Activated naive CD8-positive, alpha-beta T cell treated with anti-CD3 and anti-CD28 coated beads for 36 hours (primary cell): ENCODE results near the gene TTC28. TPM values are rescaled to one million over a fixed set of nuclear protein-coding genes. Genes with fewer than 3 reads are reported as not detected.

Source experiments
- DNase-seq: peaks from one replicate; pipeline ENCODE4 v3.0.0; 2021
- H3K27ac Mint-ChIP-seq: one replicate; pipeline ENCODE4 v1.8.0; 2022; ENCODE audit warnings: mild to moderate bottlenecking, moderate library complexity, mixed read lengths
- H3K27me3 Mint-ChIP-seq: one replicate; pipeline ENCODE4 v1.8.0; 2022; ENCODE audit warnings: mild to moderate bottlenecking, mixed read lengths
- H3K36me3 Mint-ChIP-seq: one replicate; pipeline ENCODE4 v1.8.0; 2021; ENCODE audit warnings: mild to moderate bottlenecking, mixed read lengths
- H3K4me1 Mint-ChIP-seq: one replicate; pipeline ENCODE4 v1.8.0; 2021; ENCODE audit warnings: mixed read lengths
- H3K4me3 Mint-ChIP-seq: one replicate; pipeline ENCODE4 v1.8.0; 2022; ENCODE audit warnings: mild to moderate bottlenecking, moderate library complexity, mixed read lengths
- H3K9me3 Mint-ChIP-seq: one replicate; pipeline ENCODE4 v1.8.0; 2022; ENCODE audit warnings: mixed read lengths
- total RNA-seq, 2 experiments: library from RNA; stranded (reverse); gene quantifications; one replicate each; pipeline ENCODE4 v1.2.3, GENCODE V29; 2021

Gene TTC28
- total RNA-seq, 2 experiments from 2014 or later = 1.0 to 1.9 TPM

GRCh38 chr22:27971926-27972325 is 707.7 kb downstream of the TTC28 start:
- no peak for DNase-seq
- peaks cover 3% of the 10 kb centered on the region for H3K4me1 Mint-ChIP-seq
- H3K9me3 Mint-ChIP-seq = peaks cover 2% of the 10 kb centered on the region
- H3K4me3 Mint-ChIP-seq = no peak overlapping the region
- H3K27me3 Mint-ChIP-seq = no peaks in the 10 kb centered on the region
- H3K27ac Mint-ChIP-seq = no peak overlapping the region
- peaks cover 12% of the 10 kb centered on the region for H3K36me3 Mint-ChIP-seq

- Mint-ChIP-seq H3K4me3 (no peak overlapping the region), H3K4me1 (peaks cover 3% of the 10 kb centered on the region), H3K36me3 (peaks cover 12% of the 10 kb centered on the region), H3K27ac (no peak overlapping the region), H3K27me3 (no peaks in the 10 kb centered on the region), H3K9me3 (peaks cover 2% of the 10 kb centered on the region)
- DNase-seq = no peak
Measured at GRCh38 chr22:27970596-27971220, 708.9 kb downstream of the TTC28 start.

GRCh38 chr22:27966168-27967064 is 713.2 kb downstream of the TTC28 start:
- peaks cover 3% of the 10 kb centered on the region for H3K4me1 Mint-ChIP-seq
- H3K9me3 Mint-ChIP-seq = peaks cover 2% of the 10 kb centered on the region
- H3K27ac Mint-ChIP-seq = no peak overlapping the region
- H3K27me3 Mint-ChIP-seq = no peaks in the 10 kb centered on the region
- H3K4me3 Mint-ChIP-seq = no peak overlapping the region
- DNase-seq = no peak
- H3K36me3 Mint-ChIP-seq = peaks cover 12% of the 10 kb centered on the region

- Mint-ChIP-seq H3K27me3 (no peaks in the 10 kb centered on the region), H3K27ac (no peak overlapping the region)
Measured at GRCh38 chr22:27962268-27963044, 717.2 kb downstream of the TTC28 start.

GRCh38 chr22:27961680-27962079 is 718.0 kb downstream of the TTC28 start:
- H3K4me1 Mint-ChIP-seq = no peaks in the 10 kb centered on the region
- no peaks in the 10 kb centered on the region for H3K9me3 Mint-ChIP-seq
- H3K27me3 Mint-ChIP-seq = no peaks in the 10 kb centered on the region
- H3K27ac Mint-ChIP-seq = no peak overlapping the region
- no peak for DNase-seq
- H3K4me3 Mint-ChIP-seq = no peak overlapping the region
- H3K36me3 Mint-ChIP-seq = peaks cover 2% of the 10 kb centered on the region

More at GRCh38 chr22:27962268-27963044, 717.2 kb downstream of the TTC28 start:
- H3K36me3 Mint-ChIP-seq = no peaks in the 10 kb centered on the region
- no peak for DNase-seq
- H3K4me1 Mint-ChIP-seq = no peaks in the 10 kb centered on the region
- no peaks in the 10 kb centered on the region for H3K9me3 Mint-ChIP-seq
- H3K4me3 Mint-ChIP-seq = no peak overlapping the region

- no peak for DNase-seq
- Mint-ChIP-seq H3K4me1 (no peaks in the 10 kb centered on the region), H3K27ac (no peak overlapping the region), H3K9me3 (no peaks in the 10 kb centered on the region), H3K27me3 (no peaks in the 10 kb centered on the region), H3K36me3 (peaks cover 2% of the 10 kb centered on the region), H3K4me3 (no peak overlapping the region)
Measured at GRCh38 chr22:27961182-27961581, 718.5 kb downstream of the TTC28 start.

- peaks cover 2% of the 10 kb centered on the region for H3K36me3 Mint-ChIP-seq
- no peaks in the 10 kb centered on the region for H3K27me3 Mint-ChIP-seq
- no peaks in the 10 kb centered on the region for H3K4me1 Mint-ChIP-seq
- no peak for DNase-seq
- H3K27ac Mint-ChIP-seq = no peak overlapping the region
- H3K9me3 Mint-ChIP-seq = no peaks in the 10 kb centered on the region
- H3K4me3 Mint-ChIP-seq = no peak overlapping the region
Measured at GRCh38 chr22:27959335-27960090, 720.1 kb downstream of the TTC28 start.

- no peak overlapping the region for H3K4me3 Mint-ChIP-seq
- no peaks in the 10 kb centered on the region for H3K9me3 Mint-ChIP-seq
- peaks cover 5% of the 10 kb centered on the region for H3K36me3 Mint-ChIP-seq
- H3K4me1 Mint-ChIP-seq = no peaks in the 10 kb centered on the region
- no peak for DNase-seq
- H3K27ac Mint-ChIP-seq = no peak overlapping the region
- H3K27me3 Mint-ChIP-seq = no peaks in the 10 kb centered on the region
Measured at GRCh38 chr22:27952779-27953178, 726.9 kb downstream of the TTC28 start.

GRCh38 chr22:27952091-27952490 is 727.5 kb downstream of the TTC28 start:
- Mint-ChIP-seq H3K36me3 (peaks cover 7% of the 10 kb centered on the region), H3K4me3 (no peak overlapping the region), H3K4me1 (no peaks in the 10 kb centered on the region), H3K9me3 (no peaks in the 10 kb centered on the region), H3K27me3 (no peaks in the 10 kb centered on the region), H3K27ac (no peak overlapping the region)
- no peak for DNase-seq

- H3K4me1 Mint-ChIP-seq = no peaks in the 10 kb centered on the region
- H3K36me3 Mint-ChIP-seq = peaks cover 7% of the 10 kb centered on the region
Measured at GRCh38 chr22:27949421-27949820, 730.2 kb downstream of the TTC28 start.

GRCh38 chr22:27948569-27948968 is 731.1 kb downstream of the TTC28 start:
- H3K4me3 Mint-ChIP-seq = no peak overlapping the region
- no peak overlapping the region for H3K27ac Mint-ChIP-seq
- no peaks in the 10 kb centered on the region for H3K4me1 Mint-ChIP-seq
- peaks cover 7% of the 10 kb centered on the region for H3K36me3 Mint-ChIP-seq
- no peaks in the 10 kb centered on the region for H3K9me3 Mint-ChIP-seq
- H3K27me3 Mint-ChIP-seq = no peaks in the 10 kb centered on the region
- DNase-seq = no peak

More at GRCh38 chr22:27949421-27949820, 730.2 kb downstream of the TTC28 start:
- Mint-ChIP-seq H3K4me3 (no peak overlapping the region), H3K9me3 (no peaks in the 10 kb centered on the region), H3K27me3 (no peaks in the 10 kb centered on the region), H3K27ac (no peak overlapping the region)
- DNase-seq = no peak

GRCh38 chr22:27947448-27947847 is 732.2 kb downstream of the TTC28 start:
- peaks cover 7% of the 10 kb centered on the region for H3K36me3 Mint-ChIP-seq
- DNase-seq = no peak
- H3K9me3 Mint-ChIP-seq = no peaks in the 10 kb centered on the region
- H3K27ac Mint-ChIP-seq = no peak overlapping the region
- H3K4me3 Mint-ChIP-seq = no peak overlapping the region
- no peaks in the 10 kb centered on the region for H3K4me1 Mint-ChIP-seq
- no peaks in the 10 kb centered on the region for H3K27me3 Mint-ChIP-seq

- Mint-ChIP-seq H3K9me3 (no peaks in the 10 kb centered on the region), H3K27ac (no peak overlapping the region), H3K4me1 (peaks cover 5% of the 10 kb centered on the region), H3K27me3 (no peaks in the 10 kb centered on the region), H3K36me3 (no peaks in the 10 kb centered on the region), H3K4me3 (no peak overlapping the region)
- DNase-seq = no peak
Measured at GRCh38 chr22:27941143-27941542, 738.5 kb downstream of the TTC28 start.

- Mint-ChIP-seq H3K4me3 (no peak overlapping the region), H3K9me3 (no peaks in the 10 kb centered on the region), H3K27me3 (no peaks in the 10 kb centered on the region), H3K4me1 (peaks cover 5% of the 10 kb centered on the region), H3K27ac (no peak overlapping the region), H3K36me3 (peaks cover 4% of the 10 kb centered on the region)
- DNase-seq = no peak
Measured at GRCh38 chr22:27937453-27937852, 742.2 kb downstream of the TTC28 start.
